BJ (cell line): Measurements from ENCODE around the gene OR8U1. TPM values are rescaled to one million over a fixed set of nuclear protein-coding genes. Genes with fewer than 3 reads are reported as not detected.

Experiments used
- CTCF ChIA-PET: fragments of 350-600 bp; formaldehyde crosslinking; extraction: SDS; loops from one replicate; lab custom pipeline; 2021; ENCODE audit warnings: antibody characterized with exemption, inconsistent platforms; lab: Yijun Ruan, JAX
- POLR2A ChIA-PET: fragments of 300-600 bp; sonication (Branson Sonifier 250); formaldehyde crosslinking; extraction: SDS; loops from one replicate; lab custom pipeline; 2021; ENCODE audit warnings: antibody characterized with exemption; lab: Charles Lee
- DNase-seq: peaks from one replicate; pipeline ENCODE4 v3.0.0-alpha.2; 2011; ENCODE audit warnings: low read depth
- H3K27me3 ChIP-seq: 2 replicates; pipeline ENCODE4 v1.6.0; 2011; ENCODE audit warnings: low read length; ENCODE audit not compliant: control insufficient read depth, insufficient read depth
- H3K36me3 ChIP-seq: 2 replicates; pipeline ENCODE4 v1.5.1; 2011; ENCODE audit warnings: low read length; ENCODE audit not compliant: control insufficient read depth, insufficient read depth
- H3K4me3 ChIP-seq: 2 replicates; pipeline ENCODE4 v1.5.1; 2011; ENCODE audit warnings: low read depth, mild to moderate bottlenecking, control low read depth, low read length
- CTCF ChIP-seq: IDR thresholded peaks from 2 replicates; pipeline ENCODE4 v1.5.1; 2011; ENCODE audit warnings: low read depth, mild to moderate bottlenecking, control low read depth, inconsistent platforms, low read length, moderate library complexity; ENCODE audit not compliant: insufficient read depth
- polyA plus RNA-seq: library from polyadenylated mRNA; depleted of rRNA; stranded (reverse); fragments of >200 nt; gene quantifications from 2 replicates; pipeline ENCODE4 v1.2.3, GENCODE V29; 2011; rRNA removed

The OR8U1 gene
- polyA plus RNA-seq, 1 experiment: not detected

GRCh38 chr11:56410801-56411200 lies 35.4 kb downstream of the OR8U1 start:
- ChIA-PET CTCF (no interaction called here), POLR2A (no interaction called here)
- Histone ChIP-seq H3K36me3 (no peaks in the 10 kb centered on the region), H3K4me3 (no peak overlapping the region), H3K27me3 (no peaks in the 10 kb centered on the region)
- TF ChIP-seq CTCF: no peak
- DNase-seq: no peak

- ChIA-PET POLR2A (no interaction called here), CTCF (no interaction called here)
- no peaks in the 10 kb centered on the region for H3K27me3 ChIP-seq
- no peak for TF ChIP-seq CTCF
- H3K36me3 ChIP-seq: no peaks in the 10 kb centered on the region
- no peak for DNase-seq
- no peak within 1 kb of the TSS for H3K4me3 ChIP-seq
Measured at GRCh38 chr11:56412396-56412795, 37.0 kb downstream of the OR8U1 start, which contains the start of gene OR5AL1. TSS of gene OR5AL1 (plus strand) at chr11:56412696.

Other genes starting within 250 kb of the OR8U1 start
- not detected in 2 replicates for gene OR8J3, start 235.4 kb upstream of the OR8U1 start, polyA plus RNA-seq
- not detected in 2 replicates for gene OR8K5, start 215.3 kb upstream of the OR8U1 start, polyA plus RNA-seq
- not detected in 2 replicates for gene OR5J2, start 199.0 kb upstream of the OR8U1 start, polyA plus RNA-seq
- not detected in 2 replicates for gene OR5T2, start 141.4 kb upstream of the OR8U1 start, polyA plus RNA-seq
- not detected in 2 replicates for gene OR5T3, start 123.4 kb upstream of the OR8U1 start, polyA plus RNA-seq
- gene OR5T1, start 101.5 kb upstream of the OR8U1 start, polyA plus RNA-seq: not detected in 2 replicates
- gene OR8H1, start 83.4 kb upstream of the OR8U1 start, polyA plus RNA-seq: not detected in 2 replicates
- not detected in 2 replicates for gene OR8K3, start 60.5 kb upstream of the OR8U1 start, polyA plus RNA-seq
- gene OR8K1, start 29.6 kb upstream of the OR8U1 start, polyA plus RNA-seq: not detected in 2 replicates
- not detected in 2 replicates for gene OR8J1, start 21.3 kb upstream of the OR8U1 start, polyA plus RNA-seq
- not detected in 2 replicates for gene OR5AL1, start 37.1 kb downstream of the OR8U1 start, polyA plus RNA-seq
- not detected in 2 replicates for gene OR5M3, start 97.7 kb downstream of the OR8U1 start, polyA plus RNA-seq
- not detected in 2 replicates for gene OR5M8, start 115.7 kb downstream of the OR8U1 start, polyA plus RNA-seq
- not detected in 2 replicates for gene OR5M11, start 167.6 kb downstream of the OR8U1 start, polyA plus RNA-seq
- gene OR5M10, start 202.1 kb downstream of the OR8U1 start, polyA plus RNA-seq: not detected in 2 replicates
- not detected in 2 replicates for gene OR5M1, start 239.2 kb downstream of the OR8U1 start, polyA plus RNA-seq